ENCODE results near the gene ST7.

GRCh38 chr7:117067340-117067739 is 114.0 kb downstream of the ST7 start:
- TF ChIP-seq EZH2 (IDR thresholded peaks at IDR 0.05) (no peak), POLR2AphosphoS5 (IDR thresholded peaks at IDR 0.05; ENCODE audit: borderline replicate concordance, low read depth, low read length) (no peak), FOXP2 (optimal IDR thresholded peaks at IDR 0.05; ENCODE audit: control extremely low read depth, extremely low read length, insufficient read depth) (no peak)

Data from SK-N-MC (cell line).